Keratinocyte (primary cell): ENCODE data around the gene MLLT3.

ENCODE experiments used
- EZH2 ChIP-seq: IDR thresholded peaks from one replicate; pipeline ENCODE4 v1.6.1; 2012; ENCODE audit warnings: inconsistent platforms, mild to moderate bottlenecking, low read length, moderate library complexity
- TF ChIP-seq, protein P1 (sequence below), 3 experiments: IDR thresholded peaks in 1 of 3; conservative IDR thresholded peaks in 1 of 3; optimal IDR thresholded peaks in 1 of 3; 2 replicates in 2 of 3; 3 replicates in 1 of 3; pipeline versions ENCODE3 to v1.5.1; 2011; ENCODE audit warnings: low read length in 3 of 3, mild to moderate bottlenecking in 3 of 3, moderate library complexity in 2 of 3, control low read depth in 1 of 3, inconsistent platforms in 1 of 3; ENCODE audit not compliant: insufficient read depth in 2 of 3; ENCODE audit errors: extremely low read depth in 1 of 3

DNA sequence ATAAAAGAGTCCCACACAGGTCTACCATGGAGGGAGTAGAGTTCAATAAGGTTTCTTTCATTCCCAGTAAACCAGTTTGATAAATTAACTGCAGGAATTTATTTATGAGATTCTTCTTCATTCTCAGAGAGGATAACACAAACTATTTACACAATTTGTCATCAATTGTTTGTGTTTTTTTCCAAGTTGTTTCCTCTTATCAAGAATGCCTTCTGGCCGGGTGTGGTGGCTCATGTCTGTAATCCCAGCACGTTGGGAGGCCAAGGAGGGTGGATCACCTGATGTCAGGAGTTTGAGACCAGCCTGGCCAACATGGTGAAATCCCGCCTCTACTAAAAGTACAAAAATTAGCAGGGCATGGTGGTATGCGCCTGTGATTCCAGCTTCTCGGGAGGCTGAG lies 216.7 kb downstream of the MLLT3 start:
- TF ChIP-seq, protein P1, sequence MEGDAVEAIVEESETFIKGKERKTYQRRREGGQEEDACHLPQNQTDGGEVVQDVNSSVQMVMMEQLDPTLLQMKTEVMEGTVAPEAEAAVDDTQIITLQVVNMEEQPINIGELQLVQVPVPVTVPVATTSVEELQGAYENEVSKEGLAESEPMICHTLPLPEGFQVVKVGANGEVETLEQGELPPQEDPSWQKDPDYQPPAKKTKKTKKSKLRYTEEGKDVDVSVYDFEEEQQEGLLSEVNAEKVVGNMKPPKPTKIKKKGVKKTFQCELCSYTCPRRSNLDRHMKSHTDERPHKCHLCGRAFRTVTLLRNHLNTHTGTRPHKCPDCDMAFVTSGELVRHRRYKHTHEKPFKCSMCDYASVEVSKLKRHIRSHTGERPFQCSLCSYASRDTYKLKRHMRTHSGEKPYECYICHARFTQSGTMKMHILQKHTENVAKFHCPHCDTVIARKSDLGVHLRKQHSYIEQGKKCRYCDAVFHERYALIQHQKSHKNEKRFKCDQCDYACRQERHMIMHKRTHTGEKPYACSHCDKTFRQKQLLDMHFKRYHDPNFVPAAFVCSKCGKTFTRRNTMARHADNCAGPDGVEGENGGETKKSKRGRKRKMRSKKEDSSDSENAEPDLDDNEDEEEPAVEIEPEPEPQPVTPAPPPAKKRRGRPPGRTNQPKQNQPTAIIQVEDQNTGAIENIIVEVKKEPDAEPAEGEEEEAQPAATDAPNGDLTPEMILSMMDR (optimal IDR thresholded peaks at IDR 0.05 in 1 of 3, IDR thresholded peaks at IDR 0.05 in 1 of 3, conservative IDR thresholded peaks at IDR 0.05 in 1 of 3; ENCODE audit: extremely low read depth in 1 of 3, insufficient read depth in 2 of 3, low read length in 3 of 3): no peak
- TF ChIP-seq EZH2: no peak
